ENCODE data around the gene COMMD3.

COMMD3 gene

DNA sequence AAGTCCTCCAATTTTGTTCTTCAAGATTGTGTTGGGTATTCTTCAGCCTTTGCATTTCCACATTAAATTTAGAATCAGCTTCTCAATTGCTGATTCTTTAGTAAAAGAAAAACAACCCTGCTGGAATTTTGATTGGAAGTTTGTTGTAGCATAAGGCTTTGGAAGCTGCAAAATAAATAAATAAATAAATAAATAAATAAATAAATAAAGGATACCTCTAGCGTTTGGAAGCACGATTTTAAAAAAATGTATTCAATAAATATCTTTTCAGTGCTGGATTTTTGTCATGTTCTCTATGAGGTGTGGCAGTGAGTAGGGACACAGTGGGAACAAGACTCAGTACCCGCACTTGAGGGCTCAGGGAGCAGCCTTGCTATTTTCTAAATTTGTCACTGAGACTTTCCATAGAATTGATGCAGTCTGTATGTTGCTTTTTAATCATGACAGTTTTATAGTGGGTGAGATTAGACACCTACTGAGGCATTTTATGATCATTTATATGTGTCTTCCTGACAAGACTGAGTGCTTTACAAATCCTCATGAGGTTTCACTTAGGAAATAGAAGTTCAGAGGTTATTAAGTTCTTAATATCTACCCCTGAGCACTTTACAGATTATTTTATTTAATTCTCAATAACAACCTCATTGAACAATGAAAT, 22.3 kb upstream of the COMMD3 start:
- no peak for DNase-seq (ENCODE audit: low read depth)
- H3K4me3 ChIP-seq (ENCODE audit: control insufficient read depth, low read depth, low read length): no peak overlapping the region
- TF ChIP-seq, protein P1, sequence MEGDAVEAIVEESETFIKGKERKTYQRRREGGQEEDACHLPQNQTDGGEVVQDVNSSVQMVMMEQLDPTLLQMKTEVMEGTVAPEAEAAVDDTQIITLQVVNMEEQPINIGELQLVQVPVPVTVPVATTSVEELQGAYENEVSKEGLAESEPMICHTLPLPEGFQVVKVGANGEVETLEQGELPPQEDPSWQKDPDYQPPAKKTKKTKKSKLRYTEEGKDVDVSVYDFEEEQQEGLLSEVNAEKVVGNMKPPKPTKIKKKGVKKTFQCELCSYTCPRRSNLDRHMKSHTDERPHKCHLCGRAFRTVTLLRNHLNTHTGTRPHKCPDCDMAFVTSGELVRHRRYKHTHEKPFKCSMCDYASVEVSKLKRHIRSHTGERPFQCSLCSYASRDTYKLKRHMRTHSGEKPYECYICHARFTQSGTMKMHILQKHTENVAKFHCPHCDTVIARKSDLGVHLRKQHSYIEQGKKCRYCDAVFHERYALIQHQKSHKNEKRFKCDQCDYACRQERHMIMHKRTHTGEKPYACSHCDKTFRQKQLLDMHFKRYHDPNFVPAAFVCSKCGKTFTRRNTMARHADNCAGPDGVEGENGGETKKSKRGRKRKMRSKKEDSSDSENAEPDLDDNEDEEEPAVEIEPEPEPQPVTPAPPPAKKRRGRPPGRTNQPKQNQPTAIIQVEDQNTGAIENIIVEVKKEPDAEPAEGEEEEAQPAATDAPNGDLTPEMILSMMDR (IDR thresholded peaks at IDR 0.05; ENCODE audit: control insufficient read depth, insufficient read depth, low read depth, low read length, missing control alignments): no peak

- no peak for DNase-seq (ENCODE audit: low read depth)
- TF ChIP-seq, protein P1 (IDR thresholded peaks at IDR 0.05; ENCODE audit: control insufficient read depth, insufficient read depth, low read depth, low read length, missing control alignments): no peak
- H3K4me3 ChIP-seq (ENCODE audit: control insufficient read depth, low read depth, low read length): no peak overlapping the region
These were observed 21.5 kb upstream of the COMMD3 start for GRCh38 chr10:22294694-22295093.

GRCh38 chr10:22301193-22301592, 15.0 kb upstream of the COMMD3 start:
- H3K4me3 ChIP-seq (ENCODE audit: control insufficient read depth, low read depth, low read length): no peak overlapping the region
- TF ChIP-seq, protein P1 (IDR thresholded peaks at IDR 0.05; ENCODE audit: control insufficient read depth, insufficient read depth, low read depth, low read length, missing control alignments): peak; percentile 14
- DNase-seq (ENCODE audit: low read depth): no peak

GRCh38 chr10:22303461-22303860, 12.7 kb upstream of the COMMD3 start:
- DNase-seq (ENCODE audit: low read depth): no peak
- TF ChIP-seq, protein P1 (IDR thresholded peaks at IDR 0.05; ENCODE audit: control insufficient read depth, insufficient read depth, low read depth, low read length, missing control alignments): no peak

GRCh38 chr10:22305721-22306120, 10.5 kb upstream of the COMMD3 start:
- DNase-seq (ENCODE audit: low read depth): no peak
- H3K4me3 ChIP-seq (ENCODE audit: control insufficient read depth, low read depth, low read length): no peak overlapping the region
- TF ChIP-seq, protein P1 (IDR thresholded peaks at IDR 0.05; ENCODE audit: control insufficient read depth, insufficient read depth, low read depth, low read length, missing control alignments): no peak

More at GRCh38 chr10:22303461-22303860, 12.7 kb upstream of the COMMD3 start:
- H3K4me3 ChIP-seq (ENCODE audit: control insufficient read depth, low read depth, low read length): no peak overlapping the region

DNA sequence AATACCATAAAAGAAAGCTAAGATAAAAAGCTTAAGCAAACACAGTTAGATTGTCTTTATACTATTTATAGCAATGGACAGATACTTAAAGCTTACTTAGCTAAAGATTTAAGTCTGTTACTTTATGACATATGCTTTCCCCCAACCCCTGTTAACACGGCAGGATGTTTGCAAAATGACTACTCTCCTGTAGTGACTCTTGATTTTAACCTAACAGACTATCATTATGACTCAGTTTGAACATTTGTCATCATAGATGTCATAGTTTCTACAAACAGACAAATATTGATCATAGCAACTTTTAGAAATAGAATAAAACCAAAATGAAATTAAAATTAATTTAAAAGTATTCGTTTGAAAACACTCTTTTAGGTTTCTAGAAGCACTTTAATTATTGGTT, 7.8 kb upstream of the COMMD3 start:
- no peak overlapping the region for H3K4me3 ChIP-seq (ENCODE audit: control insufficient read depth, low read depth, low read length)
- no peak for DNase-seq (ENCODE audit: low read depth)
- TF ChIP-seq, protein P1 (IDR thresholded peaks at IDR 0.05; ENCODE audit: control insufficient read depth, insufficient read depth, low read depth, low read length, missing control alignments): no peak

All from AG09309 (cell line).